HEK293T (cell line): ENCODE measurements around the gene DLK2.

Experiments
- ARNT ChIP-seq: fragments of 450-650 bp; IDR thresholded peaks from 2 replicates; pipeline ENCODE4 v1.6.1; 2017; ENCODE audit warnings: mild to moderate bottlenecking
- BHLHE40 ChIP-seq: fragments of 450-650 bp; IDR thresholded peaks from 2 replicates; pipeline ENCODE4 v1.6.1; 2016; ENCODE audit warnings: mild to moderate bottlenecking, moderate library complexity, borderline replicate concordance
- CTBP1 ChIP-seq: fragments of 450-650 bp; IDR thresholded peaks from 2 replicates; pipeline ENCODE4 v1.6.1; 2016; ENCODE audit warnings: borderline replicate concordance
- FOXA1 ChIP-seq: fragments of 450-650 bp; IDR thresholded peaks from 2 replicates; pipeline ENCODE4 v1.6.1; 2016; ENCODE audit warnings: mild to moderate bottlenecking
- FOXM1 ChIP-seq: fragments of 450-650 bp; IDR thresholded peaks from 2 replicates; pipeline ENCODE4 v1.6.1; 2017; ENCODE audit warnings: mild to moderate bottlenecking, borderline replicate concordance
- HDGF ChIP-seq: fragments of 450-650 bp; IDR thresholded peaks from 2 replicates; pipeline ENCODE4 v1.6.1; 2017; ENCODE audit warnings: antibody characterized with exemption, borderline replicate concordance
- L3MBTL2 ChIP-seq: fragments of 450-650 bp; conservative IDR thresholded peaks from 2 replicates; pipeline ENCODE4 v1.6.1; 2016; ENCODE audit warnings: mild to moderate bottlenecking
- LEF1 ChIP-seq: fragments of 450-650 bp; IDR thresholded peaks from 2 replicates; pipeline ENCODE4 v1.6.1; 2017; ENCODE audit warnings: mild to moderate bottlenecking, borderline replicate concordance
- NFRKB ChIP-seq: fragments of 450-650 bp; IDR thresholded peaks from 2 replicates; pipeline ENCODE4 v1.6.1; 2016; ENCODE audit warnings: mild to moderate bottlenecking, moderate library complexity
- SP1 ChIP-seq: fragments of 450-650 bp; IDR thresholded peaks from 2 replicates; pipeline ENCODE4 v1.6.1; 2017
- SUZ12 ChIP-seq: fragments of 450-650 bp; IDR thresholded peaks from 2 replicates; pipeline ENCODE4 v1.6.1; 2016; ENCODE audit warnings: mild to moderate bottlenecking
- TARDBP ChIP-seq: fragments of 450-650 bp; IDR thresholded peaks from 2 replicates; pipeline ENCODE4 v1.6.1; 2016
- TF ChIP-seq, protein P1 (sequence below): fragments of 450-650 bp; IDR thresholded peaks from 2 replicates; pipeline ENCODE4 v1.6.1; 2016

DNA sequence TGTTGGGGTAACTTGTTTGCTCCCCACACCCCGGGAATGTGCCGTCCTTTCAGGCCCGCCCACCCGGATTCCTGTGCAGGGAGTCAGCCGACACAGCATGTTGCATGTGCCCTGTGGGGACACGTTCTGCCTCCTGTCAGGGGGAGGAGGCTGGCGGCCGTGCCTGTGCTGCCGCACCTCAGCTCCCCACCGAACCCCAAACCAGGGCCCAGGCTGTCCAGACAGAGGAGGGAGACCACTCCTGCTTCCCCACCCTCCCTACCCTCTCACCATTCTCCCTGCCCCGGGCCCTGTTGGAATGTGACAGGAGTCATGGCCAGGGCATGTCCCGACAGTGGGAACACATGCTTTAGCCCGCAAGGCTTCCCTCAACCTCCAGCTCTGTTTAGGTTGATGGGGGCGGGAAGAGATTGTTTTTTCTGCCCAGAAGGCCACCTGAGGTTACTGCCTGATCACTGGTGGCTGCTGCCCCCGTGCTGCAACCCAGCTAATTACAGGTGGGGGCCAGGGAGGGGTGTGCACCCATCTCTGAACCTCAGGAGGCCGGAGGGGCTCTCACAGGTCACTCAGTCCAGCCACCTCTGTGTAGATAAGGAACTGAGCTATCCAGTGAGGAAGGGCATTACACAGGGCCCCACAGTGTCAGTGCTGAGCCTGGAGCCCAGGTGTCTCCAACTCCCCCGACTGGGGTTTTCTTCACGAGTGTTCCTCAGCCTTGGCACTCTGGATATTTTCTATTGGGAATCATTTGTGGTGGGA lies 41.2 kb upstream of the DLK2 start:
- TF ChIP-seq TARDBP: no peak
- TF ChIP-seq HDGF: no peak
- TF ChIP-seq BHLHE40: no peak
- no peak for TF ChIP-seq SUZ12
- no peak for TF ChIP-seq CTBP1
- no peak for TF ChIP-seq NFRKB
- TF ChIP-seq, protein P1, sequence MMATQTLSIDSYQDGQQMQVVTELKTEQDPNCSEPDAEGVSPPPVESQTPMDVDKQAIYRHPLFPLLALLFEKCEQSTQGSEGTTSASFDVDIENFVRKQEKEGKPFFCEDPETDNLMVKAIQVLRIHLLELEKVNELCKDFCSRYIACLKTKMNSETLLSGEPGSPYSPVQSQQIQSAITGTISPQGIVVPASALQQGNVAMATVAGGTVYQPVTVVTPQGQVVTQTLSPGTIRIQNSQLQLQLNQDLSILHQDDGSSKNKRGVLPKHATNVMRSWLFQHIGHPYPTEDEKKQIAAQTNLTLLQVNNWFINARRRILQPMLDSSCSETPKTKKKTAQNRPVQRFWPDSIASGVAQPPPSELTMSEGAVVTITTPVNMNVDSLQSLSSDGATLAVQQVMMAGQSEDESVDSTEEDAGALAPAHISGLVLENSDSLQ: no peak
- TF ChIP-seq L3MBTL2: no peak
- no peak for TF ChIP-seq SP1
- no peak for TF ChIP-seq FOXM1
- TF ChIP-seq FOXA1: no peak
- no peak for TF ChIP-seq LEF1
- TF ChIP-seq ARNT: no peak
